GM18858 (cell line): Measurements from ENCODE around the gene EMC10.

Experiments used
- ATAC-seq: cut with Tn5 transposase; IDR thresholded peaks from one replicate; pipeline ENCODE4 v1.9.1; 2021; ENCODE audit not compliant: unreplicated experiment

Gene EMC10

DNA sequence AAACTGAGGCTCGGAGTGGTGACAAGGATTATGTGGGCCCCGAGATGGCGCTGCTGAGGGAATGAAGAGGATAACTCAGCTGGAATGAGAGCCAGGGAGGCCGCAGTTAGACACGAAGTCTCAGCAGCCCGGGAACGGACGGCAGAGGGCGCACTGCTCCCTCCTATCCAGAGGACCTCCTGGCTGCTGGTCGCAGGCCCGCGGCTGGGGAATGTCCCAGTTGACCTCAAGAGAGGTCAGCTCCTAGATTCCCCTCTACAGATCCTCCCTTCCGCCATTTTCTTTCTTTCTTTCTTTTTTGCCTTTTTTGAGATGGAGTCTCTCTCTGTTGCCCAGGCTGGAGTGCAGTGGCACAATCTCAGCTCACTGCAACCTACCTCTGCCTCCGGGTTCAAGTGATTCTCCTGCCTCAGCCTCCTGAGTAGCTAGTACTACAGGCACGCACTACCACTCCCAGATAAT lies 61.5 kb downstream of the EMC10 start:
- no peak for ATAC-seq
